Loucy (cell line): Measurements from ENCODE around the gene FAM83C.

Experiments used
- H2AFZ ChIP-seq: fragments of 200-600 bp; sonication (generic); 2 replicates; pipeline ENCODE4 v1.6.0; 2016; ENCODE audit warnings: antibody characterized with exemption, mild to moderate bottlenecking, low read length, moderate library complexity
- H3F3A ChIP-seq: fragments of 200-600 bp; 2 replicates; pipeline ENCODE4 v1.6.0; 2016; ENCODE audit warnings: antibody characterized with exemption, low read depth, mild to moderate bottlenecking
- H3K27me3 ChIP-seq: fragments of 200-600 bp; sonication (generic); 2 replicates; pipeline ENCODE4 v1.6.1; 2014; ENCODE audit warnings: low read length, mild to moderate bottlenecking; ENCODE audit not compliant: insufficient read depth, poor library complexity, severe bottlenecking
- H3K36me3 ChIP-seq: fragments of 200-600 bp; sonication (generic); 2 replicates; pipeline ENCODE4 v1.6.1; 2016; ENCODE audit warnings: low read length; ENCODE audit not compliant: insufficient read depth
- H3K4me1 ChIP-seq: fragments of 200-600 bp; sonication (generic); 2 replicates; pipeline ENCODE4 v1.5.1; 2014; ENCODE audit warnings: low read length, mild to moderate bottlenecking; ENCODE audit not compliant: insufficient read depth, poor library complexity, severe bottlenecking
- H3K4me2 ChIP-seq: fragments of 200-600 bp; sonication (generic); 2 replicates; pipeline ENCODE4 v1.6.0; 2014; ENCODE audit warnings: antibody characterized with exemption, low read length, low read depth, mild to moderate bottlenecking; ENCODE audit not compliant: poor library complexity, severe bottlenecking
- H3K4me3 ChIP-seq: fragments of 200-600 bp; sonication (generic); 2 replicates; pipeline ENCODE4 v1.5.1; 2014; ENCODE audit warnings: low read length, mild to moderate bottlenecking, mixed read lengths; ENCODE audit not compliant: poor library complexity, severe bottlenecking
- H3K79me2 ChIP-seq: fragments of 200-600 bp; sonication (generic); 2 replicates; pipeline ENCODE4 v1.6.1; 2014; ENCODE audit warnings: low read length; ENCODE audit not compliant: insufficient read depth
- H3K9ac ChIP-seq: fragments of 200-600 bp; sonication (generic); 2 replicates; pipeline ENCODE4 v1.6.0; 2014; ENCODE audit warnings: mild to moderate bottlenecking, low read depth, low read length, moderate library complexity; ENCODE audit not compliant: poor library complexity, severe bottlenecking
- H3K9me2 ChIP-seq: fragments of 200-600 bp; sonication (generic); replicated peaks from 2 replicates; pipeline ENCODE4 v1.6.1; 2016; ENCODE audit warnings: low read depth, low read length, mixed read lengths
- H3K9me3 ChIP-seq: fragments of 200-600 bp; sonication (generic); 2 replicates; pipeline ENCODE4 v1.6.1; 2014; ENCODE audit warnings: mild to moderate bottlenecking, antibody characterized with exemption, low read length, low read depth; ENCODE audit not compliant: insufficient read depth
- H4K20me1 ChIP-seq: fragments of 200-600 bp; sonication (generic); 2 replicates; pipeline ENCODE4 v1.6.0; 2014; ENCODE audit warnings: antibody characterized with exemption, low read length, mild to moderate bottlenecking; ENCODE audit not compliant: insufficient read depth, poor library complexity, severe bottlenecking
- EZH2phosphoT487 ChIP-seq: fragments of 200-600 bp; IDR thresholded peaks from 2 replicates; pipeline ENCODE4 v1.6.1; 2018; ENCODE audit warnings: antibody characterized with exemption, mild to moderate bottlenecking, moderate library complexity, borderline replicate concordance
- TF ChIP-seq, protein P1 (sequence below): fragments of 200-600 bp; sonication (generic); conservative IDR thresholded peaks from 2 replicates; pipeline ENCODE4 v1.5.1; 2014; ENCODE audit warnings: mild to moderate bottlenecking, antibody characterized with exemption, low read length

FAM83C gene

GRCh38 chr20:35303382-35303734 is 11.1 kb upstream of the FAM83C start:
- no peaks in the 10 kb centered on the region for H3K9me3 ChIP-seq

GRCh38 chr20:35302421-35303335 is 10.5 kb upstream of the FAM83C start:
- Histone ChIP-seq H3K4me2 (no peak overlapping the region), H2AFZ (no peak overlapping the region), H3K4me1 (no peaks in the 10 kb centered on the region)

More at GRCh38 chr20:35303382-35303734, 11.1 kb upstream of the FAM83C start:
- Histone ChIP-seq H3K36me3 (peaks cover 7% of the 10 kb centered on the region; the same call in 1 of the 2 replicates), H3K4me1 (no peaks in the 10 kb centered on the region), H3F3A (no peaks in the 10 kb centered on the region), H3K79me2 (no peaks in the 10 kb centered on the region), H2AFZ (no peak overlapping the region), H3K9ac (no peak overlapping the region), H4K20me1 (no peaks in the 10 kb centered on the region), H3K4me2 (no peak overlapping the region), H3K27me3 (no peaks in the 10 kb centered on the region), H3K9me2 (no peaks in the 10 kb centered on the region), H3K4me3 (no peak overlapping the region)
- TF ChIP-seq, protein P1, sequence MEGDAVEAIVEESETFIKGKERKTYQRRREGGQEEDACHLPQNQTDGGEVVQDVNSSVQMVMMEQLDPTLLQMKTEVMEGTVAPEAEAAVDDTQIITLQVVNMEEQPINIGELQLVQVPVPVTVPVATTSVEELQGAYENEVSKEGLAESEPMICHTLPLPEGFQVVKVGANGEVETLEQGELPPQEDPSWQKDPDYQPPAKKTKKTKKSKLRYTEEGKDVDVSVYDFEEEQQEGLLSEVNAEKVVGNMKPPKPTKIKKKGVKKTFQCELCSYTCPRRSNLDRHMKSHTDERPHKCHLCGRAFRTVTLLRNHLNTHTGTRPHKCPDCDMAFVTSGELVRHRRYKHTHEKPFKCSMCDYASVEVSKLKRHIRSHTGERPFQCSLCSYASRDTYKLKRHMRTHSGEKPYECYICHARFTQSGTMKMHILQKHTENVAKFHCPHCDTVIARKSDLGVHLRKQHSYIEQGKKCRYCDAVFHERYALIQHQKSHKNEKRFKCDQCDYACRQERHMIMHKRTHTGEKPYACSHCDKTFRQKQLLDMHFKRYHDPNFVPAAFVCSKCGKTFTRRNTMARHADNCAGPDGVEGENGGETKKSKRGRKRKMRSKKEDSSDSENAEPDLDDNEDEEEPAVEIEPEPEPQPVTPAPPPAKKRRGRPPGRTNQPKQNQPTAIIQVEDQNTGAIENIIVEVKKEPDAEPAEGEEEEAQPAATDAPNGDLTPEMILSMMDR = no peak
- TF ChIP-seq EZH2phosphoT487 = no peak

GRCh38 chr20:35301426-35301825 is 9.2 kb upstream of the FAM83C start:
- Histone ChIP-seq H3K4me1 (no peaks in the 10 kb centered on the region), H3K79me2 (no peaks in the 10 kb centered on the region), H3K9ac (no peak overlapping the region), H3K4me2 (no peak overlapping the region), H3K27me3 (no peaks in the 10 kb centered on the region), H3F3A (no peaks in the 10 kb centered on the region), H3K9me2 (no peaks in the 10 kb centered on the region), H3K9me3 (no peaks in the 10 kb centered on the region), H2AFZ (no peak overlapping the region), H3K36me3 (peaks cover 6% of the 10 kb centered on the region; the same call in 1 of the 2 replicates), H3K4me3 (no peak overlapping the region), H4K20me1 (no peaks in the 10 kb centered on the region)
- TF ChIP-seq EZH2phosphoT487 = no peak
- TF ChIP-seq, protein P1 = no peak

More at GRCh38 chr20:35302421-35303335, 10.5 kb upstream of the FAM83C start:
- Histone ChIP-seq H3F3A (no peaks in the 10 kb centered on the region), H3K4me3 (no peak overlapping the region), H3K79me2 (no peaks in the 10 kb centered on the region), H3K9me2 (no peaks in the 10 kb centered on the region), H3K27me3 (no peaks in the 10 kb centered on the region), H4K20me1 (no peaks in the 10 kb centered on the region), H3K36me3 (peaks cover 7% of the 10 kb centered on the region; the same call in 1 of the 2 replicates), H3K9ac (no peak overlapping the region), H3K9me3 (no peaks in the 10 kb centered on the region)
- TF ChIP-seq, protein P1 = no peak
- TF ChIP-seq EZH2phosphoT487 = no peak
